Measurements from ENCODE around the gene TRIM42. TPM values are rescaled to one million over a fixed set of nuclear protein-coding genes. Genes with fewer than 3 reads are reported as not detected.

Gene TRIM42
- total and polyA plus RNA-seq, 7 experiments from 2014 or later: not detected

DNA sequence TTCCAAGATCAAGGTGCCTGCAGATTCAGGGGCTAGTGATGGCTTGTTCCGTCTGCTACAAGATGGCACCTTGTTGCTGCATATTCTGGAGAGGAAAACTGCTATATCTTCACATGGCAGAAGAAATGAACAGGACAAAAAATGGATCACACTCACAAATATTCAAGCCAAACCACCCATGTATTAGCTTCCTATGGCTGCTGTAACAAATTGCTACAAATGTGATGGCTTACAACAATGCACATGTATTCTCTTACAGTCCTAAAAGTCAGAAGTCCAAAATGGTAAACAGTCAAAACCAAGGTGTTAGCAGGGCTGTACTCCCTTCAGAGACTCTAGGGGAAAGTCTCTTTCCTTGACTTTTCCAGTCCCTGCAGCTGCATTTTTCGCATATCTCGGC, 55.8 kb downstream of the TRIM42 start:
- Mint-ChIP-seq H3K4me1 (peaks cover 0 to 10% (median 0%) of the 10 kb centered on the region in 7 donors), H3K27me3 (peaks cover 17 to 28% (median 21%) of the 10 kb centered on the region in 5 donors), H3K36me3 (peaks cover 0 to 4% (median 0%) of the 10 kb centered on the region in 5 donors), H3K27ac (no peak overlapping the region), H3K9me3 (peaks cover 0 to 10% (median 4%) of the 10 kb centered on the region in 11 donors), H3K4me3 (no peak overlapping the region)
- Histone ChIP-seq H3K27me3 (ENCODE audit: control insufficient read depth in 2 of 2, insufficient read depth in 2 of 2, low read length in 2 of 2) (no peaks in the 10 kb centered on the region), H3K36me3 (ENCODE audit: control insufficient read depth in 2 of 3, insufficient read depth in 3 of 3, low read length in 3 of 3) (no peaks in the 10 kb centered on the region), H3K9me3 (ENCODE audit: control insufficient read depth in 2 of 3, low read length in 3 of 3) (no peaks in the 10 kb centered on the region), H3K4me1 (ENCODE audit: control insufficient read depth in 2 of 2, insufficient read depth in 2 of 2, low read length in 2 of 2) (no peaks in the 10 kb centered on the region), H3K4me3 (ENCODE audit: low read length) (no peak overlapping the region), H3K27ac (ENCODE audit: low read depth, low read length) (no peak overlapping the region)
- CTCF ChIA-PET: no interaction called here
- intact Hi-C loops (cut with micrococcal nuclease): no loop called here
- ATAC-seq: no peak
- POLR2A ChIA-PET: no interaction called here
- no peak for DNase-seq

DNA sequence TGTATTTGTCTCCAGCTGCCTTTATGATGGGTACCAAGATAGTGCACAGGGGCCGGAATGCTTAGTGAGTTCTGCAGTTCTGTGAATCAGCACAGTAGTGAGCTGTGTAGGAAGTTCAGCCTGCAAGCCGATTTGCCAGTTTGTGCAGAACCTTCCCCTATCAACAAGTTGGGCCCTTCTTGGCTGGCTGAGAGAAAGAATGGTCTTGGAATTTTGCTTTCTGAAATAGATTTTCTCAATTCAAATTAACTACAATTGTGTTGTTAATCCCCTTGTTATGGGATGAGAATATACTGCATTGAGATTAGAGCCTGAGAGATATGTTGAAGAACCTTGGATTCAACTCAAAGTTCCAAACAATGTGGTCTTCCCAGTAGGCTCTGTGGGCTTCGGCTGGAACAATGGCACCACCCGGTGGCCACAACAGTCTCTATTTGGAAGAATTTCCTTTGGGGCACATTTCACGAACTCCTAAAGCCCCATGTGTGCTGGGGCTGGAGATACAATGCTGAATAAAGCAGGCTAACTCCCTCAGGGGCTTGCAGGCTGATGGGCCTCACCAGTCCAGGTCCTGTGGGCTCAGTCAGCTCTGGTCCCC, 59.1 kb downstream of the TRIM42 start:
- no peak for DNase-seq
- H3K27ac Mint-ChIP-seq: no peak overlapping the region
- intact Hi-C loops (cut with micrococcal nuclease): loop anchor here in 1 of 2 donors (5.0 kb wide), 1 partner anchor 1310 kb away; no protein-coding TSS in a partner anchor

DNA sequence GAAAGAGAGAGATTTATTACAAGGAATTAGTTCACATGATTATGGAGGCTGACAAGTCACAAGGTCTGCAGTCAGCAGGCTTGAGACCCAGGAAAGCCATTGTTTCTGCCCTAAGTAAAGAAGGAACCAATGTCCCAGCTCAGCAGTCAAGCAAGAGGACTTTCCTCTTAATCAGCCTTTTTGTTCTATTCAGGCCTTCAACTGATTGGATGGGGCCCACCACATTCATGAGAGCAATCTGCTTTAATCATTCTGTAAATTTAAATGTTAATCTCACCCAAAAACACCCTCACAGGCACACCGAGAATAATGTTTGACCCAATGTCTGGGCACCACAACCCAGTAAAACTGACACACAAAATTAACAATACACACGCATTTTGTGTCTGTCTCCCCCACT, 64.3 kb downstream of the TRIM42 start:
- CTCF ChIA-PET: no interaction called here
- intact Hi-C loops (cut with micrococcal nuclease): no loop called here
- Histone ChIP-seq H3K4me3 (ENCODE audit: low read length) (no peak overlapping the region), H3K27me3 (ENCODE audit: control insufficient read depth in 2 of 2, insufficient read depth in 2 of 2, low read length in 2 of 2) (no peaks in the 10 kb centered on the region), H3K27ac (ENCODE audit: low read depth, low read length) (no peak overlapping the region), H3K4me1 (ENCODE audit: control insufficient read depth in 2 of 2, insufficient read depth in 2 of 2, low read length in 2 of 2) (no peaks in the 10 kb centered on the region), H3K36me3 (ENCODE audit: control insufficient read depth in 2 of 3, insufficient read depth in 3 of 3, low read length in 3 of 3) (no peaks in the 10 kb centered on the region), H3K9me3 (ENCODE audit: control insufficient read depth in 2 of 3, low read length in 3 of 3) (no peaks in the 10 kb centered on the region)
- POLR2A ChIA-PET: no interaction called here
- Mint-ChIP-seq H3K4me3 (no peak overlapping the region), H3K9me3 (peaks cover 0 to 4% (median 0%) of the 10 kb centered on the region in 11 donors), H3K4me1 (no peaks in the 10 kb centered on the region), H3K36me3 (peaks cover 0 to 4% (median 0%) of the 10 kb centered on the region in 5 donors), H3K27me3 (peaks cover 5 to 21% (median 15%) of the 10 kb centered on the region in 5 donors), H3K27ac (no peak overlapping the region)
- DNase-seq: no peak
- no peak for ATAC-seq

More for the DNA sequence above, 59.1 kb downstream of the TRIM42 start:
- POLR2A ChIA-PET: no interaction called here
- Histone ChIP-seq H3K9me3 (ENCODE audit: control insufficient read depth in 2 of 3, low read length in 3 of 3) (no peaks in the 10 kb centered on the region), H3K4me1 (ENCODE audit: control insufficient read depth in 2 of 2, insufficient read depth in 2 of 2, low read length in 2 of 2) (no peaks in the 10 kb centered on the region), H3K36me3 (ENCODE audit: control insufficient read depth in 2 of 3, insufficient read depth in 3 of 3, low read length in 3 of 3) (no peaks in the 10 kb centered on the region), H3K4me3 (ENCODE audit: low read length) (no peak overlapping the region), H3K27ac (ENCODE audit: low read depth, low read length) (no peak overlapping the region), H3K27me3 (ENCODE audit: control insufficient read depth in 2 of 2, insufficient read depth in 2 of 2, low read length in 2 of 2) (no peaks in the 10 kb centered on the region)
- peaks cover 12 to 25% (median 18%) of the 10 kb centered on the region in 5 donors for H3K27me3 Mint-ChIP-seq
- CTCF ChIA-PET: no interaction called here
- peaks cover 0 to 4% (median 0%) of the 10 kb centered on the region in 5 donors for H3K36me3 Mint-ChIP-seq
- H3K4me1 Mint-ChIP-seq: peaks cover 0 to 5% (median 0%) of the 10 kb centered on the region in 7 donors
- no peak overlapping the region for H3K4me3 Mint-ChIP-seq
- peaks cover 0 to 10% (median 4%) of the 10 kb centered on the region in 11 donors for H3K9me3 Mint-ChIP-seq
- no peak for ATAC-seq

DNA sequence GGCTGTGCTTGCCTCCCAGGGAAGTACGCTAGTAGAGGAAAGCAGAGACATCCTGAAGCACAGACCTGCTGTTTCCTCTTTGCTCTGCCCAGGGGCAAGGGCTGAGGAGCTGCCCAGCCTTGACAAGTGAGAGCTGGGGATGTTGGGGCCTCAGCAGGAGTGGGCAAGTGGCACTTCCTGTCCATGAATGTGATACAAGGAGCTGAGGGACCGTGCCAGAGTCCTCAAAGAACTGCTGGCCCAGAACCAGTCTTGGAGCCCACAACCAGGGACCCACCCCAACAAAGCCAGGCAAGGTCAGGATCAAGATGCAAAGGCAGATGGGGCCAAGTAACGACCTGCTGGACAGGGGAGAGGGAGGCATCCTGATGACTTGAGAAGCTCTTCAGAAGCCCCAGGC, 70.3 kb downstream of the TRIM42 start:
- POLR2A ChIA-PET: no interaction called here
- CTCF ChIA-PET: no interaction called here
- H3K27me3 Mint-ChIP-seq: peaks cover 7 to 42% (median 31%) of the 10 kb centered on the region in 5 donors
- no peaks in the 10 kb centered on the region for H3K27me3 ChIP-seq (ENCODE audit: control insufficient read depth in 2 of 2, insufficient read depth in 2 of 2, low read length in 2 of 2)
- H3K4me3 Mint-ChIP-seq: no peak overlapping the region
- intact Hi-C loops (cut with micrococcal nuclease): no loop called here
- ATAC-seq (no peak), DNase-seq (no peak)
- H3K4me1 ChIP-seq (ENCODE audit: control insufficient read depth in 2 of 2, insufficient read depth in 2 of 2, low read length in 2 of 2): no peaks in the 10 kb centered on the region
- H3K36me3 ChIP-seq (ENCODE audit: control insufficient read depth in 2 of 3, insufficient read depth in 3 of 3, low read length in 3 of 3): no peaks in the 10 kb centered on the region
- H3K36me3 Mint-ChIP-seq: no peaks in the 10 kb centered on the region
- H3K9me3 ChIP-seq (ENCODE audit: control insufficient read depth in 2 of 3, low read length in 3 of 3): no peaks in the 10 kb centered on the region
- no peaks in the 10 kb centered on the region for H3K4me1 Mint-ChIP-seq
- no peak overlapping the region for H3K4me3 ChIP-seq (ENCODE audit: low read length)
- no peak overlapping the region for H3K27ac Mint-ChIP-seq
- H3K9me3 Mint-ChIP-seq: peaks cover 0 to 4% (median 0%) of the 10 kb centered on the region in 11 donors
- no peak overlapping the region for H3K27ac ChIP-seq (ENCODE audit: low read depth, low read length)

DNA sequence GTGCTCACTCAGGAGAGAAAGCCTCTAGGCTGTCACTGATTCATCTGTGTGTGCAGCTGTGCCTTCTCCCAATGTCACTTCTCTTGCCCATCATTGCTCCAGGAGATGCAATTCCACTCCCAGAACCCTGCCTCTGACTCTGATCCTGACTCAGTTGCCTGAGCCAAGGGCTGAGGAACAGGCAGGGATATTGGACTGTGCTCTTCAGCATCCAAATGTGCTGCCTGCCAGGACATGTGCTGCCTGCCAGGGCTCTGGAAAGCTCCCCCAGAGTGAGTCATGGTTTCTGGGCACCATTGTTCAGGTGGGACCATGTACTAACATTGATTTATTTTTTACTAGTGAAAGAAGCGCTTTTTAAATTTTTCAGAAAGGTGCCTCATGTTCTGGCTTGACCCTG, 71.0 kb downstream of the TRIM42 start:
- H3K27me3 Mint-ChIP-seq: peaks cover 7 to 42% (median 31%) of the 10 kb centered on the region in 5 donors
- CTCF ChIA-PET: no interaction called here
- Histone ChIP-seq H3K27ac (ENCODE audit: low read depth, low read length) (no peak overlapping the region), H3K9me3 (ENCODE audit: control insufficient read depth in 2 of 3, low read length in 3 of 3) (no peaks in the 10 kb centered on the region), H3K36me3 (ENCODE audit: control insufficient read depth in 2 of 3, insufficient read depth in 3 of 3, low read length in 3 of 3) (no peaks in the 10 kb centered on the region), H3K4me3 (ENCODE audit: low read length) (no peak overlapping the region), H3K4me1 (ENCODE audit: control insufficient read depth in 2 of 2, insufficient read depth in 2 of 2, low read length in 2 of 2) (no peaks in the 10 kb centered on the region), H3K27me3 (ENCODE audit: control insufficient read depth in 2 of 2, insufficient read depth in 2 of 2, low read length in 2 of 2) (no peaks in the 10 kb centered on the region)
- no peak for ATAC-seq
- no peak overlapping the region for H3K27ac Mint-ChIP-seq
- peaks cover 0 to 4% (median 0%) of the 10 kb centered on the region in 11 donors for H3K9me3 Mint-ChIP-seq
- DNase-seq: no peak
- no peak overlapping the region for H3K4me3 Mint-ChIP-seq
- POLR2A ChIA-PET: no interaction called here
- peaks cover 0 to 6% (median 0%) of the 10 kb centered on the region in 7 donors for H3K4me1 Mint-ChIP-seq
- H3K36me3 Mint-ChIP-seq: no peaks in the 10 kb centered on the region
- intact Hi-C loops (cut with micrococcal nuclease): no loop called here
